SK-N-SH (cell line): ENCODE data around the gene CAPN11. TPM values are rescaled to one million over a fixed set of nuclear protein-coding genes. Genes with fewer than 3 reads are reported as not detected.

ENCODE experiments used
- CTCF ChIA-PET: fragments of 300-600, 350-600 bp; formaldehyde crosslinking; extraction: SDS; loops from one replicate; lab custom pipeline; 2021; lab: Yijun Ruan, JAX
- POLR2A ChIA-PET: fragments of 350-600 bp; sonication (Branson Sonifier 250); formaldehyde crosslinking; extraction: SDS; loops from one replicate; lab custom pipeline; 2020; ENCODE audit warnings: antibody characterized with exemption, inconsistent platforms; lab: Yijun Ruan, JAX
- DNase-seq: peaks from one replicate; pipeline ENCODE4 v3.0.0; 2012
- H2AFZ ChIP-seq: fragments of 200-600 bp; sonication (generic); 2 replicates; pipeline ENCODE4 v1.8.1; 2016; ENCODE audit warnings: antibody characterized with exemption, mild to moderate bottlenecking, low read depth
- H3F3A ChIP-seq: fragments of 200-600 bp; sonication (generic); replicated peaks from 2 replicates; pipeline ENCODE3; 2016; ENCODE audit warnings: antibody characterized with exemption, mild to moderate bottlenecking; ENCODE audit not compliant: insufficient read depth
- H3K27ac ChIP-seq, 2 experiments: fragments of 200-500 bp in 1 of 2; fragments of 200-600 bp in 1 of 2; sonication (Bioruptor generic) in 1 of 2; sonication (generic), shearing (Covaris generic) in 1 of 2; 2 replicates each; pipeline versions ENCODE4 v1.5.1 to v1.6.1; 2014 to 2016; ENCODE audit warnings: low read depth in 2 of 2, inconsistent platforms in 1 of 2, low read length in 1 of 2, mild to moderate bottlenecking in 1 of 2, mixed read lengths in 1 of 2
- H3K27me3 ChIP-seq: fragments of 200-600 bp; sonication (generic), shearing (Covaris generic); 2 replicates; pipeline ENCODE4 v1.6.1; 2016; ENCODE audit warnings: mixed run types; ENCODE audit not compliant: insufficient read depth
- H3K36me3 ChIP-seq, 2 experiments: fragments of 200-500 bp in 1 of 2; fragments of 200-600 bp in 1 of 2; sonication (Bioruptor generic) in 1 of 2; sonication (generic) in 1 of 2; replicated peaks in 1 of 2; 2 replicates each; pipeline versions ENCODE3 to v1.5.1; 2014 to 2016; ENCODE audit warnings: low read length in 1 of 2, mild to moderate bottlenecking in 1 of 2; ENCODE audit not compliant: insufficient read depth in 2 of 2, control insufficient read depth in 1 of 2
- H3K4me1 ChIP-seq, 2 experiments: fragments of 200-500 bp in 1 of 2; fragments of 200-600 bp in 1 of 2; sonication (Bioruptor generic) in 1 of 2; sonication (generic), shearing (Covaris generic) in 1 of 2; 2 replicates each; pipeline versions ENCODE4 v1.5.1 to v1.6.1; 2014 to 2016; ENCODE audit warnings: low read depth in 1 of 2, low read length in 1 of 2, mixed run types in 1 of 2; ENCODE audit not compliant: insufficient read depth in 2 of 2, control insufficient read depth in 1 of 2
- H3K4me2 ChIP-seq: fragments of 200-600 bp; sonication (generic), shearing (Covaris generic); 2 replicates; pipeline ENCODE4 v1.6.1; 2017; ENCODE audit warnings: mixed run types
- H3K4me3 ChIP-seq, 2 experiments: fragments of 200-500 bp in 1 of 2; fragments of 200-600 bp in 1 of 2; sonication (Bioruptor generic) in 1 of 2; sonication (generic), shearing (Covaris generic) in 1 of 2; 2 replicates each; pipeline versions ENCODE4 v1.5.1 to v1.8.1; 2014 to 2016; ENCODE audit warnings: low read depth in 2 of 2, inconsistent platforms in 1 of 2, low read length in 1 of 2, mild to moderate bottlenecking in 1 of 2, mixed read lengths in 1 of 2, moderate library complexity in 1 of 2
- H3K79me2 ChIP-seq: fragments of 200-600 bp; sonication (generic); 2 replicates; pipeline ENCODE4 v1.8.1; 2017; ENCODE audit warnings: mild to moderate bottlenecking; ENCODE audit not compliant: insufficient read depth
- H3K9ac ChIP-seq: fragments of 200-600 bp; sonication (generic); 2 replicates; pipeline ENCODE4 v1.6.1; 2017; ENCODE audit warnings: mixed run types
- H3K9me2 ChIP-seq: fragments of 200-600 bp; sonication (generic); 2 replicates; pipeline ENCODE4 v1.6.1; 2017; ENCODE audit warnings: mixed run types
- H3K9me3 ChIP-seq: fragments of 200-600 bp; sonication (generic); 2 replicates; pipeline ENCODE4 v1.6.1; 2017; ENCODE audit warnings: mixed run types, mild to moderate bottlenecking, moderate library complexity
- H4K20me1 ChIP-seq: fragments of 200-600 bp; sonication (generic); 2 replicates; pipeline ENCODE4 v1.6.1; 2017; ENCODE audit warnings: mild to moderate bottlenecking, mixed run types; ENCODE audit not compliant: insufficient read depth
- CTCF ChIP-seq: fragments of 200-600 bp; sonication (generic); IDR thresholded peaks from 2 replicates; pipeline ENCODE4 v1.6.1; 2017; ENCODE audit warnings: antibody characterized with exemption, mild to moderate bottlenecking, moderate library complexity
- ELF1 ChIP-seq: IDR thresholded peaks from 2 replicates; pipeline ENCODE4 v1.4.0; 2012
- EP300 ChIP-seq, 2 experiments: IDR thresholded peaks; 2 replicates each; pipeline versions ENCODE4 v1.4.0 to v1.6.1; 2012; ENCODE audit warnings: borderline replicate concordance in 1 of 2, low read depth in 1 of 2, low read length in 1 of 2
- FOSL2 ChIP-seq: IDR thresholded peaks from 2 replicates; pipeline ENCODE4 v1.4.0; 2012; ENCODE audit warnings: low read depth, mild to moderate bottlenecking, moderate library complexity, borderline replicate concordance
- FOXJ3 ChIP-seq: sonication (generic); formaldehyde crosslinking; IDR thresholded peaks from 2 replicates; pipeline ENCODE4 v1.5.1; 2020; ENCODE audit warnings: mild to moderate bottlenecking, missing genetic modification reagents
- FOXM1 ChIP-seq: IDR thresholded peaks from 2 replicates; pipeline ENCODE4 v1.4.0; 2012; ENCODE audit warnings: low read depth, mild to moderate bottlenecking
- GABPA ChIP-seq: IDR thresholded peaks from 2 replicates; pipeline ENCODE4 v1.4.0; 2012; ENCODE audit warnings: low read depth, mild to moderate bottlenecking
- GATA2 ChIP-seq: sonication (generic); formaldehyde crosslinking; IDR thresholded peaks from 2 replicates; pipeline ENCODE4 v1.5.0; 2020; ENCODE audit warnings: mild to moderate bottlenecking, missing genetic modification reagents
- IRF3 ChIP-seq: fragments of 150-350 bp; IDR thresholded peaks from 2 replicates; pipeline ENCODE4 v1.6.1; 2016; ENCODE audit warnings: mild to moderate bottlenecking, low read depth, low read length
- MEF2A ChIP-seq: IDR thresholded peaks from 2 replicates; pipeline ENCODE4 v1.4.0; 2012; ENCODE audit warnings: low read depth, borderline replicate concordance
- MXI1 ChIP-seq: IDR thresholded peaks from 2 replicates; pipeline ENCODE4 v1.6.1; 2012; ENCODE audit warnings: mild to moderate bottlenecking, low read depth, low read length, improper control_type of control experiment
- NFIC ChIP-seq: IDR thresholded peaks from 2 replicates; pipeline ENCODE4 v1.4.0; 2012; ENCODE audit warnings: borderline replicate concordance
- PBX3 ChIP-seq: IDR thresholded peaks from 2 replicates; pipeline ENCODE4; 2012
- RCOR1 ChIP-seq: fragments of 150-350 bp; IDR thresholded peaks from 2 replicates; pipeline ENCODE4 v1.6.1; 2017; ENCODE audit warnings: antibody characterized with exemption, low read length
- RXRA ChIP-seq: IDR thresholded peaks from 2 replicates; pipeline ENCODE4 v1.4.0; 2012; ENCODE audit warnings: low read depth, mild to moderate bottlenecking, borderline replicate concordance
- TAF1 ChIP-seq: IDR thresholded peaks from 2 replicates; pipeline ENCODE4 v1.6.1; 2012; ENCODE audit warnings: low read depth, mild to moderate bottlenecking, low read length, moderate library complexity, borderline replicate concordance
- TCF12 ChIP-seq: IDR thresholded peaks from 2 replicates; pipeline ENCODE4 v1.4.0; 2012
- USF2 ChIP-seq: fragments of 150-350 bp; IDR thresholded peaks from 2 replicates; pipeline ENCODE4 v1.6.1; 2017; ENCODE audit warnings: antibody characterized with exemption, low read length, low read depth, borderline replicate concordance
- WGBS: methylation state at CpG from one replicate; pipeline ENCODE4 v1.1.6; 2017; ENCODE audit warnings: low lambda C conversion rate; 5-methylcytosine and 5-hydroxymethylcytosine counted together
- polyA plus RNA-seq, 3 experiments: library from polyadenylated mRNA; depleted of rRNA; stranded (reverse); fragments of >200 nt; gene quantifications; 2 replicates each; pipeline ENCODE4 v1.2.3, GENCODE V29; 2012

Gene CAPN11
- polyA plus RNA-seq, 1 of the 3 experiments (the other 2 are of a cell fraction) = not detected

- Histone ChIP-seq H4K20me1 (peaks cover 5% of the 10 kb centered on the region; the same call in 1 of the 2 replicates), H3K36me3 (no peaks in the 10 kb centered on the region), H3K27me3 (no peaks in the 10 kb centered on the region), H3K9me3 (no peaks in the 10 kb centered on the region), H3F3A (peaks cover 3% of the 10 kb centered on the region), H3K4me2 (no peak overlapping the region), H3K9ac (no peak overlapping the region), H3K4me3 (no peak overlapping the region; a peak in 1 of 4 replicates), H2AFZ (no peak overlapping the region), H3K27ac (peak overlapping the region in 1 of 2 experiments; percentile 69; a peak in 1 of 4 replicates), H3K79me2 (peaks cover 7% of the 10 kb centered on the region; the same call in 1 of the 2 replicates), H3K4me1 (peaks cover 14 to 86% of the 10 kb centered on the region in 2 experiments), H3K9me2 (no peaks in the 10 kb centered on the region)
- no peak for DNase-seq
- CTCF ChIA-PET = interaction anchor here (1.0 to 13.7 kb wide), 5 partner anchors 9 to 131 kb away, joined by 3 to 224 read pairs (median 25); partner anchors contain the start of gene HSP90AB1
- TF ChIP-seq RXRA (no peak), GATA2 (CRISPR knock-in tag) (0 out of 2 replicates have a peak, but pooled peaks have one; percentile 16)
- POLR2A ChIA-PET = interaction anchor here (0.7 to 4.7 kb wide), 4 partner anchors 9 to 42 kb away, joined by 3 to 49 read pairs (median 14); partner anchors contain the start of gene HSP90AB1
- 79% methylated on average over 6 of the region's 8 CpGs for WGBS
These were observed 67.1 kb downstream of the CAPN11 start for GRCh38 chr6:44225579-44226325.

GRCh38 chr6:44226368-44227147, 67.9 kb downstream of the CAPN11 start:
- CTCF ChIA-PET = interaction anchor here (1.0 to 13.7 kb wide), 8 partner anchors 7 to 131 kb away, joined by 3 to 224 read pairs (median 12); partner anchors contain the start of gene HSP90AB1
- WGBS = 86% methylated on average over 14 of the region's 15 CpGs

More at GRCh38 chr6:44226368-44227147, 67.9 kb downstream of the CAPN11 start:
- no peaks in the 10 kb centered on the region for H3K9me2 ChIP-seq
- H2AFZ ChIP-seq = no peak overlapping the region
- no peak overlapping the region for H3K4me2 ChIP-seq
- no peaks in the 10 kb centered on the region for H3K9me3 ChIP-seq
- H4K20me1 ChIP-seq = peaks cover 5% of the 10 kb centered on the region; the same call in 1 of the 2 replicates
- H3K27ac ChIP-seq = peak overlapping the region in 1 of 2 experiments; percentile 69; a peak in 1 of 4 replicates
- POLR2A ChIA-PET = interaction anchor here (0.7 to 3.1 kb wide), 3 partner anchors 8 to 43 kb away, joined by 3 to 25 read pairs (median 4); partner anchors contain the start of gene HSP90AB1
- H3K36me3 ChIP-seq = no peaks in the 10 kb centered on the region
- TF ChIP-seq FOXJ3 (CRISPR knock-in tag) = no peak
- no peak for TF ChIP-seq FOSL2
- TF ChIP-seq MXI1 = no peak
- TF ChIP-seq ELF1 = no peak
- TF ChIP-seq NFIC = no peak
- no peak for TF ChIP-seq CTCF
- no peak for TF ChIP-seq TAF1
- no peak for TF ChIP-seq USF2
- no peak for TF ChIP-seq TCF12
- TF ChIP-seq FOXM1 = no peak
- TF ChIP-seq EP300 (IDR thresholded peaks at IDR 0.05; ENCODE audit: borderline replicate concordance in 1 of 2, low read depth in 1 of 2, low read length in 1 of 2) = no peak
- no peak for TF ChIP-seq IRF3
- TF ChIP-seq MEF2A = no peak
- TF ChIP-seq GATA2 (CRISPR knock-in tag) = no peak
- no peak for TF ChIP-seq PBX3
- no peak for TF ChIP-seq GABPA
- no peak for TF ChIP-seq RCOR1
- no peak overlapping the region for H3K9ac ChIP-seq
- H3F3A ChIP-seq = peaks cover 3% of the 10 kb centered on the region
- H3K4me3 ChIP-seq = no peak overlapping the region
- H3K4me1 ChIP-seq = peaks cover 13 to 80% of the 10 kb centered on the region in 2 experiments
- H3K79me2 ChIP-seq = peaks cover 7% of the 10 kb centered on the region; the same call in 1 of the 2 replicates
- no peak for DNase-seq
- H3K27me3 ChIP-seq = no peaks in the 10 kb centered on the region
